KG1 (cell line): ENCODE measurements around the gene SHISA7.
"Not testable (repeated sequence)": the region's sequence is repeated elsewhere in the genome, so short reads cannot be mapped to it uniquely, and the experiment has no call there.

Experiments
- DNase-seq: peaks from one replicate; lab custom pipeline; 2025; lab: John Stamatoyannopoulos, UW

Gene SHISA7

DNA sequence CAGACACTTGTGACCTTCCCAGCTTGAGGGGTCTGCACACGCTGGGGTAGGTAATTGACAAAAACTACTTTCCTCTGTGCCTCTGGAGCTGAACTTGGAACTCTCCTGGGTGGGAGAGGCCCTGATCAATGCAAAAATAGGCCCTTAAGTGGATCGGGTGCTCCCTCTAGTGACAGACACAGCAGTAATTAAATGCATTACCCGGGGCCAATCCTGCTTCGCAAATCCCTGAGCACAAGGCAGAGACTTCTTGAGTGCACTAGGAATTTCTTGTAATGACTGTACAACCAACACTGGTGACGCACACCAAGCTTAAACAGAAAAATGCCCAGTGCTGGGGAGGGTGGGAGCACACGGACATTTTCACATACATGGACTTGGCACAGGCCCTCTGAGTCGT is 24.9 kb downstream of the SHISA7 start:
- DNase-seq = peak; percentile 66

DNA sequence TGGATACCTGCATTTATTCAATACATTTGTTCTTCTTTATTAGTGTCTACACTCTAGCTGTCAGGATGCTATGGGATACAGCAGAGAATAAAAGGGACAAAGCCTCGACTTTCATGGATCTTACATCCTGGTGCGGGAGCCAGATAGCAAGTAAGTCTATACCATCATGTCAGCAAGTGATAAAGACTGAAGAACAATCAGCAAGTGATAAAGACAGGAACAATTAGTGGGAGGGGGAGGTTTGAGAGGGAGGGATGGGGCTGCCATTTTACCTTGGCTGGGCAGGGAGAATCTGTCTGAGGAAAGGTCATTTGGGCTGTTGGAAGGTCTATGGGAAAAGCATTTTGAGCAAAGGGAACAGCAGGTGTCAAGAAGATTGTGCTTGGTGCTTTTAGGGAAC is 32.9 kb downstream of the SHISA7 start:
- DNase-seq = no peak

DNA sequence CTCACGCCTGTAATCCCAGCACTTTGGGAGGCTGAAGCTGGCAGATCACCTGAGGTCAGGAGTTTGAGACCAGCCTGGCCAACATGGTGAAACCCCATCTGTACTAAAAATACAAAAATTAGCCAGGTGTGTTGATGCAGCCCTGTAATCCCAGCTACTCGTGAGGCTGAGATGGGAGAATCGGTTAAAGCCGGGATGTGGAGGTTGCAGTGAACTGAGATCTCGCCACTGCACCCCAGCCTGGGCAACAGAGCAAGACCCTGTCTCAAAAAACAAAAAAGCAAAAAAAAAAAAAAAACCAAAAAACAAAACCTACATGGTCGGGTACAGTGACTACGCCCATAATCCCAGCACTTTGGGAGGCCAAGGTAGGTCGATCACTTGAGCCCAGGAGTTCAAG is 33.9 kb downstream of the SHISA7 start:
- not testable (repeated sequence) for DNase-seq

DNA sequence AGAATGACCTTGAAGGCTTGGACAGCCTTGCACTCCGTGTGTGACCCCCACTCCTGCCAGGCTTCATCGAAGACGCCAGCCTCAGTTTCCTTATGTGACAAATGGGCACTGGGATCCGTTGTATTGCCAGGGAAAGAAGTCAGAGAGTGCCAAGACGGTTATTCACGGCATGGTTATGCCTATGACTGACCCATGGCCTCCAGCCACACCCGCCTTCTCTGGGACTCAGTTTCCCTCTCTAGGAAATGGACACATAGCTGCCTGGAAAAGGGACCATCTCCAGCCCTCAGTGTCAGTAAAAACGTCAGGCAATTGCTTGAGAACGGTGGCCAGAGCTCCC is 34.6 kb downstream of the SHISA7 start:
- no peak for DNase-seq

DNA sequence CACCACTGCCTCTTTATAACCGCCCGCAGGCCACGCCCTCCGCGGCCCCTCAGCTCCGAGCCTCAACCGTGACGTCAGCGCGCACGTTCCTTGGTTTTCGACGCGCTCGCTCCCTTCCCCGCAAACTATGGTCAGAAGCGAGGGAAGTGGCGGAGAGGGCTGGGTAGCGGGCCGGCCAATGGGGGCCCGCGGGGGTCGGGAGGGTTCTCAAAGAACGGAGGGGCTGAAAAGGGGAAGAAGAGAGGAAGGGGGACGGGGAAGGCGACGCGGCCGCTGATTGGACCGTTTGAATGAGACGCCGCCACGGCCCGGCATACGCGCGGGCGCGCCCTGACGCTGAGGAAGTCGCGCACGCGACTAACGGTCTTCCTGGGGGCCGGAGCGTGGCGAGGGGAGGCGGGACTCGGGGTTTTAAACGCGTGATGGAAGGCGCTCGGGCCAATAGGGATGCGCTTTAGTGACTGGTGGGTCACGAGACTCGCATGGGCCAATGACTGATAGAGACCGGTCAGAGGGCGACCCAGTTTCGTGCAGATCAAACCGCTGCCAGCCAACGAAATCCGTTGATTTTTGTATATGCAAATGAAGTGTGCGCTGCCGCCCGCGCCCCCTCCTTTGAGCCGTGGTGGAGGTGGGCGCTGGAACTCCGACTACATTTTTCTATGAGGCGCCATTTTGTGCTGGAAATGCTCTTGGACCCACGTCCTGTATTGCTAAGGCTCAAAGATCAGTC is 35.1 kb downstream of the SHISA7 start:
- peak; percentile 100 for DNase-seq

DNA sequence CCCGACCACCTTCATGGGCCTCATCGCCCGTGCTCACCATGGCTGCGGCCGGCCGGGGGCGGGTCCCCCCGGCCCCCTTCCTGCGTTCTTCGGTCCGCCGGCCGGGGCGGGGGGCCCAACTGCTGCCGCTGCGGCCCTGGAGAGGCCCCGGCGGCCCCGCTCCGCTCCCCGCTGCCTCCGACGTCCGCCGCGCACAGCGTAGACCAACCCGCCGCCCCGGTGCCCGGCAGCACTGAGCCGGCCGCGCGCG is 35.6 kb downstream of the SHISA7 start, which contains the start of gene UBE2S:
TSS of gene UBE2S (minus strand) at position 239 of the 250 bp plus-strand sequence. CDS start at position 40, 199 bp downstream.
- not testable (repeated sequence) for DNase-seq

DNA sequence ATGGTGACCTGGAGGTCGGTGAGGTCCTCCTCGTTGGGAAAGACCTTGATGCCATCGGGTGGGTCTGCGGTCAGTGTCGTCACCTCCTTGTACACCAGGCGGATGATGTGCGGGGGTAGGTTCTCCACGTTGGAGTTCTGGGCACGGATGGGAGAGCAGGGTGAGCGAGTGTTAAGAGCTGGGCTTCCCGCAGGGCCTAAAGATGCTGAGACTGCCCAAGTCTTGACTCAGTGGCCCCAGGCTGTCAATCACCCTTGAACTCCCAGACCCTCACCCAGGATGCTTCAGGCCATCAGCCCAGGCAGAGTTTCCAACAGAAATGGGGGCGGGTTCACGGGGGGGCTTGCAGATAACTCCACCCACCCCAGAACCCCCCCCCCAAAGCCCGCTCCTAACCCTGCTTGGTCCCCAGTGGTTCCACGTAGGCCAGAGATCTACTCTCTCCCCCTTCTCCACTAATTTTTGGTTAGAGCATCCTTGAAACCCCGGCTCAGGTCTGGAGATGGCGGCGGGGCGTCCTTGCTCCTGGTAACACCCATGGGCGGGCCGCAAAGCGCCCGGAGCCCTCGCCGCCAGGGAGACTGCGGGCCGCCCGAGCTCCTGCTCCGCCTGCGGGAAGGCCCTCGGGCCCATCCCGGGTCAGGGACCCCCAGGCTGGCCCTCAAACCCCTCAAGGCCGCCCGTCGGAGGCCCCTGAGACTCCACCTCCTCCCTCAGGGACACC is 36.1 kb downstream of the SHISA7 start:
- no peak for DNase-seq

DNA sequence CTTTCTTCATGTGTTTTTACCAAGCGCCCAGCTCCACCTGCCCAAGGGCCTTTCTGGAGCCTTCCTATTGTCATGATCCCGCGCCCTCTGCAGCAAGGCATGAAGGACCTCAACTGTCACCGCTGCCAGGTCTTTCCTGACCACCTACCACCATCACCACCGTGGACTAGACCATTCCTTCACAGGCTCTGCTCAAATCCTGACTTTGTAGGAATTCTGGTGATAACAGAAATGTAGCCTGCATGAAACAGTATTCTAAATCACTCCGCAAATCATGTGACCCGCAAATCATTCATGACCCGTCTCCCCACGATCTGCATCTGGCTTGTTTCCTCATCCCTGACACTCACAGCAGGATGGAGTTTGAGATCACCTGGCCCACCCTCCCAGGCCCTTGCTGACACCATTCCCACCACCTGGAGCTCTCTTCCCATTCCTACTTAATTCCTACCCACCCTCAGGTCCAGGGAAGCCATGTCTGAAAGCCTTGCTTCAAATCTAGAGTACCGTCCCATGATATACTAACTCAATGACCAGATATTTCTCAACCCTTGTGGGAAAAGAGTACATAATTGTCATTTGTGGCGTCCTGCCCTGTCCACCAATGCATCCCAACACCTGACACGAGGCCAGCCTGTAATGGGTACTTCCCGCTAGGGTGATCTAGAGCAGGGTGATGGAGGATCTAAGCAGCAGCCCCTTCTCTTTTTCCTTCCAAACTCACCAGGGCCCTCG is 36.8 kb downstream of the SHISA7 start:
- no peak for DNase-seq

DNA sequence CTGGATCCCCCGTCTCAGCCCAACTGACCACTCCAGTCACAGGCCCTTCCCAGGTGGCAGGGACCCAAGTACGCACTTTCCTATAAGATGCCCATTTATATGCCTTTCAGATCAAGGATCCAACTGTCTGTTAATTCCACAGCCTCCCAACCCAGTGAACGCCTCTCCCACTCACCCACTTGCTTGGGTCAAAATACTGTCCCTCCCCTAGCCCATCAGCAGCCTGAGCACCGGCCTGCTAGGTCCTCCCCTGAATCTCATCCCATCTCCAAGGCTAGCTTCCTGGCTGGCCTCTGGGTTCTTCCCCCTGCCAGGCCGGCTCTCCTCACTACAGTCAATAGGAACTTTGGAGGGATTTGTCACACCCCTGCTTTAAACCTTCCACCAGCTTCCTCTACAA is 37.5 kb downstream of the SHISA7 start:
- DNase-seq = no peak

DNA sequence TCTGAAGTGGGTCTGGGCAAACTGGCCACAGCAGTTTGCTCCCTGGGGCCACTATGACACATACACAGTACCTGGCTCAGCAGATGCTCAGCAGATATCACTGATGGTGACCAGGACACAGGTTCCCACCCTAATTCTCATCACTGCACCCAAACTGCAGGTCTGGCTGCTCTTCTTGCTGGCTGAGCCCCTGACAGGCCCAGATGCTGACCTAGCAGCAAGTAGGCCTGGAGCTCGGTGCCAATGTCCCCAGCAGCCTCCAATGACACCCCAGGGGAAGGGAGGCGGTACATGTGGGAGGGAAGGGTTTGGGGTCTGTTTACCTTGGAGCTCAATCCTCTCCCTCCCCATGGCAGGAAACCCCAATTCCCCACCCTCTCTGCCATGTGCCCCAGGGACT is 40.6 kb downstream of the SHISA7 start:
- no peak for DNase-seq

DNA sequence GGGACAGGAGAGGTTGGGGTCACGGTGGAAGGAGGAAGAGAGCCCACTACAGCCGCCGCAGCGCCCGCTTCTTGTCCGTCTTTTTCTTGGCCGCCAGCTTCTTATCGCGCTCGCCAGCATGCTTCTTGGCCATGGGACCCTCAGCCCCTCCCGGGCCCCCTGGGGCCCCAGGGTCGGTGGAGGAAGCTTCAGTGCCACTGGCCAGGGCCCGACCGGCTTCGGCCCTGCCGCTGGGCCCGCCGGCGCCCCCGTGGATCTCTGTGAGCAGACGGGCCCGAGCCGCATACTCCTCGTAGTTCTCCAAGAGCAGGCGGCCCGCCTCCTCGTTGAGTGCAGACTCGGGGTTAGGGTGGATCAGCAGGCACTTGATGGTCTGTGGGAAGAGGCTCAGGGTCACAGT is 41.7 kb downstream of the SHISA7 start:
- DNase-seq = not testable (repeated sequence)

DNA sequence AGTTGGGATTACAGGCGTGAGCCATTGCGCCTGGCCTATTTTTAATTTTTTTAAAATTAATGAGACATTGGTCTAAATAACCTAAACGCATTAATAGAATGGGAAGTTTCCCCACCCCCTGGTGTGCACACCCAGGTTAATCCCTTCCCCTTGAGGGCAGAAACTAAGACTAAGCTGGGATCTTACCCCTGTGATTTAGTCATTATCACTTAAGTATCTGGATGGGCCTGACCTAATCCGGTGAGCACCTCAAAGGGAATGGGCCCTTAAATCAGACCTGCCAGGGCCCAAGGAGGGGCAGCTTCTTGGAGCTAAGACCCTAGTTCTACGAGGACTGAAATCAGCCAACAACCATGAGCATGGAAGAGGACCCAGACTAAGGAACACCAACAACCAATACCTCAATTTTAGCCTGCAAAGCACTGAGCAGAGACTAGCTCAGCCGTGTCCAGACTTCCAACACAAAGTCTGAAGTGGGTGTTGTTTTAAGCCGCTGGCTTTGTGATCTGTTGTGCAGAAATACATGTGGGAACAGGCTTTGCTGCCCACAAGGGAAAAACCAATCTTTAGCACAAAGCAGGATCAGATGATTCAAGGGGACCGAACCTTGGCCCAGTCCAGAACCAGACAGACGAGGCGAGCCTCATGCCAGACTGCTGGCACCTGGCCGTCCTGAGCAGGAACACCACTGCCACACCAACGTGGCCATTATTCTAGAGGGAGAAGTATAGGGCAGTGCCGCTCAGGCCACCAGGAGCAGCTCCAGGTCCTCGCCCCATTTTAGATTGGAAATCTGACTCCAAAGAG is 42.6 kb downstream of the SHISA7 start:
- DNase-seq = no peak

DNA sequence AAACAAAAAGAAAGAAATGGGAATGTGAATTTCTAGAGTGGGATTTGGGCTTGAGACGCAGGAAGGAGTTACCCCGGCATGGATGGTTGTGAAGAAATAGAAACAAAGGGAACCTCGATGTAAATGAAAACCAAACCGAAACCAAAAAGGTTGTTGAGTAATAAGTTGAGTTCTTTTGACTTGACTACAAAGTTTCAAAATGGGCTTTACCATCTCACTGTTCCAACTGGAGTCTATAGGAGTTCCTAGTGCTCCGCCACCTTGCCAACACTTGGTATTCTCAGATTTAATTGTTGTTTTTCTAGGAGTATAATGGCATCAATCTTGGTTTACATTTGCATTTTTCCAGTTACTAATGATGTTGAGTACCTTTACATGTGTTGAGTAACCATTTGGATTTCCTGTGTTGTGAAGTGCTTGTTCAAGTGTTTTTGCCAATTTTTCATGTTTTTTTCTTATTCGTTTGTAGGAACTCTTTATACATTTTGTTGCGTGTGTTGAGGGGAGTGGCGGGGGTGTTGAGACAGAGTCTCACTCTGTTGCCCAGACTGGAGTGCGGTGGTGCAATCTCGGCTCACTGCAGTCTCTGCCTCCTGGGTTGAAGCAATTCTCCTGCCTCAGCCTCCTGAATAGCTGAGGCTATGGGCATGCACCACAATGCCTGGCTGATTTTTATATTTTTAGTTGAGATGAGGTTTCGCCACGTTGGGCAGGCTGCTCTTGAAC is 44.7 kb downstream of the SHISA7 start:
- no peak for DNase-seq

DNA sequence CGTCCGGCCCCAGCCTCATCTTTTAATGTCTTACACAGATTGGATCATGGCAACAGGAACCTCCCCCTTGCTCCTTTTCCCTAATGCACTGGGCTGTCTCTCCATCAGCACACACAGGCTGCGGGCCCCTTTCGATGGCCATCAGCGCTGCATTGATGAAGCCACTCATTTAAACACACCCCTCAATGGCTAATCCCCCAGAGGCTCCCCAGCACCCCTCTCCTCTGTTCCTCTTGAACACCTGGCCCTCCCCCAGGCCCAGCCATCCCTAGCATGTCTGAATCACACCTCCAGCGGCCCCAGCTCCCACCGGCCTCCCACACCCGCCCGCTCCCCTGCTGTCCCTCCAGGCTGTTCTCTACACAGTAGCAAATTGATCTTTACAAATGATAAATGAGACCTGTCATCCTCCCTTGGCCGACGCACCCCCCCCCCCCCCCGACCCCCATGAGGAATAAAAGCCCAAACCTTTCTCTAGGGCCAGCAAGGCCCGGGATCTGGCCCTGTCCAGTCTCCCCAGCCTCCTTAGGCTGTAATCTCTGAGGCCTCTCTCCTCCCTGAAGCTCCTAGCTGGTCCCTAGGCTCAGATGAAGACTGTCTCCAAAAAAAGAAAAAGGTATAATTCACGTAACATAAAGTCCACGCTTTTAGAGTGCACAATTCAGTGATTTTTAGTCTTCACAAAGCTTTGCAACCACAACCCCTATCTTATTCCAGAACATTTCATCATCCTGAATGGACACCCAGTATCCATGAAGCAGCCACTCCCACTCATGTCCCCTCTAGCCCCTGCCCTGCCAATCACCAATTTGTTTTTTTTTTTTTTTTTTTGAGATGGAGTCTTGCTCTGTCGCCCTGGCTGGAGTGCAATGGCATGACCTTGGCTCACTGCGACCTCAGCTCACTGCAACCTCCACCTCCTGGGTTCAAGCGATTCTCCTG is 50.0 kb downstream of the SHISA7 start:
- DNase-seq = no peak

DNA sequence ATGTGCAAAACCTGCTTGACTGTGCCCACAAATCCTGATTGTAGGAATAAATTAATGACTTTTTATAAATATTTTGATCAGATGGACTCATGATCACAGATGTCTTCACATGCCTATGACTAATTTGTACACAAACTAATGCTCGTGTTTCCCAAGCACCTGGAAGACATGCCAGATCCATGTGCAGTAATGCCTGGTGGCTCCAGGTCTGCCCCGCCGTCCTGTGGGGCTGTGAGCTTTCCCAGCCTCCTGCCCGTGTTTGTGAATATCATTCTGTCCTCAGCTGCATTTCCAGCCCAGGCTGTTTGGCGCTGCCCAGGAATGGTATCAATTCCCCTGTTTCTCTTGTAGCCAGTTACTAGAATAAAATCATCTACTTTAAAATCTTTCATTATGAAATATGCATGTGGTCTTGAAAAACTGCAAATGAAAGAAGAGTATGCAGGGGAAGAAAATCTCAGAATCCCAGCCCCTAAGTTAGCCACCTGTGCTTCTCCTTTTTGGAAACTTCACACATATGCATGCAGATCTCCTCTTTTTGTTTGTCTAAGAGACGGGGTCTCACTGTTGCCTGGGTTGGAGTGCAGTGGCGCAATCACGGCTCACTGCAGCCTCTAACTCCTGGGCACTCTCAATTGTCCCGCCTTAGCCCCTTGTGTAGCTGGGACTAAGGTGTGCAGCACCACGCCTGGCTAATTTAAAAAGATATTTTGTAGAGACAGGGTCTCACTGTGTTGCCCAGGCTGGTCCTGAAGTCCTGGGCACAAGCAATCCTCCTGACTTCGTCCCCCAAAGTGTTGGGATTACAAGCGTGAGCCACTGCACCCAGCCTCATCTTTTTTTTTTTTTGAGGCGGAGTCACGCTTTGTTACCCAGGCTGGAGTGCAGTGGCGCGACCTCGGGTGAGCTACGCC is 51.1 kb downstream of the SHISA7 start:
- DNase-seq = no peak

DNA sequence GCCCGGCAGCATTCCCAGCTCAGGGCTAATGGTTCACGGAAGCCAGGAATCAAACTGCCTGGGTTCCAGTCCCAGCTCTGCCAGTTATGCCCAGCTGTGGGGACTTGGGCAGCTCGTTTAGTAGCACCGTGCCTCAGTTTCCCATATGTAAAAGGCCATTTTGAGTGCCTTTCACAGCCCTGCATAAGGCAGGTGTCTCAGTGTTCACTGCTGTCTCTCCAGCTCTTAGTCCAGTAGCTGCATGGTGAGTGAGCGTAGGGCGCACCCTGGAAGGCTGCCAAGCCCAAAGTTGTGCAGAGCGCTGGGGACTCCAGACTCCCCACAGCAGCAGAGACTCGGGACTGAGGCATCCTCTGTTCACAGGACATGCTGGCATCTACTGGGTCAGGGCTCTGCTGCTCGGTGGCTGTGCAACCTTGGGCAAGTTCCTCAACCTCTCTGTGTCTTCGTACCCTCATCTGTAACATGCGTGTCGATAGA is 51.9 kb downstream of the SHISA7 start:
- no peak for DNase-seq

DNA sequence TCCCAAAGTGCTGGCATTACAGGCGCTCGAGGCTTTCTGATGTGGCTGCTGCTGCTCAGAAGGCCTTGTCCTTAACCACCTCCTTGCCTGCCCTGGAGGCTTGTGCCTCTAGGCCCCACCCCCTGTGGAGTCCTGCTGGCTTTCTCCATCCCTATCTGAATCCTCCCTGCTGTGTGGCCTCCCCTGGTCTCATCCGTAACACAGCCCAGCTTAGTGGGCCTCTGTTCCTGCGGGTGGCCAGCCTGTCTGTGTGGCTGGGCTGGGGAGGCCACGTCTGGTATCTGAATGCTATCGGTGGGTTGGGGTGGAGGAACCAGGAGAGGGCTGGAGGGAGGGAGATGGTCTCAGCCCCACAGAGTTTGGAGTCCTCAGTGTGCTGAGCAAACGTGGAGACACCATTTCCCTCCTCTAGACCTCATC is 52.6 kb downstream of the SHISA7 start:
- DNase-seq = no peak

DNA sequence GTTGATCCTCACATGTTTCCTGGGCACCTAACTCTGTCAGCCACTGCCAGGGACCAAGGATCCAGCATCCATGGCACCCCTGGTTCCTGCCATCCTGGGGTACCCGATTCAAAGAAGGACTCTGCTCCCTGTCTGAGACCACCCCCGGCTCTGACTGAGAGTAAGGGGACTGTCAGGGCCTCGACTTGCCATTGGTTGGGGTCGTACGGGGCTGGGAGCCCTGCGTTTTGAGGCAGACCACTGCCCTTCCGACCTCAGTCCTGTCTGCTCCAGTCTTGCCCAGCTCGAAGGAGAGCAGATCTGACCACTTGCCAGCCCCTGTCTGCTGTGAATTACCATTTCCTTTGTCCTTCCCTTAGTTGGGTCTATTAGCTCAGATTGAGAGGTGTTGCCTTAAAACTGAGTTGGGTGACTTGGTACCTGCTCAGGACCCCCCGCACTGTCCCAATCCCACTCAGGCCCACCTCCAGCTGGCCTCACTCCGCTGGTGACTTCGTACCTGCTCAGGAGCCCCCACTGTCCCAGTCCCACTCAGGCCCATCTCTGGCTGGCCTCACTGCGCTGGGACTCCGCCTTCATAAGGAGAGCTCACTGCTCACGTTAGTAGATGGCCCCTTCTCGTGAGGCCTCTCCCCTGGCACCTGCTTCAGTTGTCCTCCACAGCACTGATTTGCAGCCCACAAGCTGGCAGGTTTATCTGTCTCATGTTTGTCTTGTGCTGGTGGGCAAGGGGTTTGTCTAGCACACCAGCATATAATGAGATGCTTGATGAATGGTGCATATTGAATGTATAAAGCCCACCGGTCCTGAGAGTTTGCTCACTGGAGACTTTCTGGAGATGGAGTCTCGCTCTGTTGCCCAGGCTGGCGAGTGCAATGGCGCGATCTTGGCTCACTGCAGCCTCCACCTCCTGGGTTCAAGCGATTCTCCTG is 53.4 kb downstream of the SHISA7 start:
- no peak for DNase-seq
